Measurements from ENCODE around the gene BACE2. TPM values are rescaled to one million over a fixed set of nuclear protein-coding genes. Genes with fewer than 3 reads are reported as not detected.

The BACE2 gene
- total RNA-seq, 4 donors from 2014 or later, result 59.0 to 89.1 (median 68.1) TPM

DNA sequence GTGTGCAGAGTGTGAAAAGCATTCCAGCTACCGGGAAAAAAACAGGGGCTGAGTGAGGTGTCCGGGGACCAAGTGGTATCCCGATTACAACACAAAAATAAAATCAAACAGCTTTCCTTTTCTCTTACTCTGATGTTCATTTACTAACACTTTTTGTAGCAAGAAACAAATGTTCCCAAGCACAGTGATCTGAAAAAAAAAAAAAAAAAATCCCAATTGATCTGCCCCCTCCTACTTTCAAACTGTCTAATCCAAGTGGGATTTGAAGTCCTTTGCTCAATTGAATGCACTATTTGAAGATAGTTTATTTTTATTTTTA is 1.3 kb downstream of the BACE2 start:
- intact Hi-C loops (cut with DNase I), result no loop called here
- Histone ChIP-seq H3K36me3 (no peaks in the 10 kb centered on the region), H3K27ac (peak overlapping the region in 2 of 3 donors; percentile 93 to 96), H3K27me3 (no peaks in the 10 kb centered on the region), H3K4me1 (peaks cover 28 to 42% of the 10 kb centered on the region in 2 donors), H3K9me3 (no peaks in the 10 kb centered on the region), H3K4me3 (replicated peaks in 1 of 3) (peak overlapping the region in 2 of 3 donors; percentile 64 to 88)
- no peak for DNase-seq
- WGBS, 2 donors, result 4 to 7% methylated on average over 3 of the region's 3 CpGs
- TF ChIP-seq POLR2A (IDR thresholded peaks at IDR 0.05), result no peak
- TF ChIP-seq, protein P1, sequence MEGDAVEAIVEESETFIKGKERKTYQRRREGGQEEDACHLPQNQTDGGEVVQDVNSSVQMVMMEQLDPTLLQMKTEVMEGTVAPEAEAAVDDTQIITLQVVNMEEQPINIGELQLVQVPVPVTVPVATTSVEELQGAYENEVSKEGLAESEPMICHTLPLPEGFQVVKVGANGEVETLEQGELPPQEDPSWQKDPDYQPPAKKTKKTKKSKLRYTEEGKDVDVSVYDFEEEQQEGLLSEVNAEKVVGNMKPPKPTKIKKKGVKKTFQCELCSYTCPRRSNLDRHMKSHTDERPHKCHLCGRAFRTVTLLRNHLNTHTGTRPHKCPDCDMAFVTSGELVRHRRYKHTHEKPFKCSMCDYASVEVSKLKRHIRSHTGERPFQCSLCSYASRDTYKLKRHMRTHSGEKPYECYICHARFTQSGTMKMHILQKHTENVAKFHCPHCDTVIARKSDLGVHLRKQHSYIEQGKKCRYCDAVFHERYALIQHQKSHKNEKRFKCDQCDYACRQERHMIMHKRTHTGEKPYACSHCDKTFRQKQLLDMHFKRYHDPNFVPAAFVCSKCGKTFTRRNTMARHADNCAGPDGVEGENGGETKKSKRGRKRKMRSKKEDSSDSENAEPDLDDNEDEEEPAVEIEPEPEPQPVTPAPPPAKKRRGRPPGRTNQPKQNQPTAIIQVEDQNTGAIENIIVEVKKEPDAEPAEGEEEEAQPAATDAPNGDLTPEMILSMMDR (IDR thresholded peaks at IDR 0.05), result no peak

DNA sequence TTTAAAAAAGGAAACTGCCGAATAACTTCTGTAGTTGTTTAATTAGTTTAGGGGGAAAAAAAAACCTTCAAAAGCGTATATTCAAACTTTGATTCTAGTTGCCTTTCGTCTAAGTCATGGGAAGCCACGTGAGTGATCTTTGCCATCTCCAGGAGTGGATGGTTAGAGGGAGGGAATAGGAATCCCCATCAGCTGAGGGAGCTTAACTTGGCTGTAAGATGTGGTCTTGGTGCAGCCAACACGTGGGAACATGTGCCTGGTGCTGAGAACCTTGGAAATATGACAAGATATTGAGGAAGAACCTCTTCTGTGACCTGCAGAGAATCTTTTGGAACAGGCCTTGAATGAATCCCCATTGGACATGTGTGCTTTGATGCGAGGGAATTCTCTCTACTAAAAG is 1.7 kb downstream of the BACE2 start:
- H3K36me3 ChIP-seq, result no peaks in the 10 kb centered on the region
- H3K4me1 ChIP-seq, result peaks cover 29 to 42% of the 10 kb centered on the region in 2 donors
- 72 to 79% methylated on average over 6 of the region's 6 CpGs for WGBS, 2 donors
- H3K27ac ChIP-seq, result peak overlapping the region in 1 of 3 donors; percentile 93
- no peak for DNase-seq
- TF ChIP-seq POLR2A (IDR thresholded peaks at IDR 0.05), result no peak
- TF ChIP-seq, protein P1 (IDR thresholded peaks at IDR 0.05), result no peak
- H3K27me3 ChIP-seq, result no peaks in the 10 kb centered on the region
- intact Hi-C loops (cut with DNase I), result no loop called here
- H3K4me3 ChIP-seq (replicated peaks in 1 of 3), result no peak overlapping the region
- H3K9me3 ChIP-seq, result no peaks in the 10 kb centered on the region

DNA sequence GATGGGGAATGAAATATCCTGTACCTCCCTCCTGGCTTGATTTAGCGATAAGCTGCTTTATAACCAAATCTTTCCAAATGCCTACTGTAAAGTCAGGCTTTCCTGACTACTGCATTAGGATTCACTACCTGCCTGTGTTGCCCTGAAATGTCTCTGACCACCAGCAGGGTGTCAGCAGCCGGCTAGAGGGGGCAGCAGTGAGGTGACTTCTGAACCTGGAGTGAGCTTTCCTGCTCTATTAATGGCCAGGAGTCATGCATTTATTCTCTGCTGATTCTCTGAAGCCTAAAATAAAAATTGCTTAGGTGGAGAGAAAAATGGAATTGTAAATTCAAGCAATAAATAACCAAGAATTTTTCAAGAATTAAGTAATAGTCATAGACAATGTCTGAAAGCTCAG is 2.5 kb downstream of the BACE2 start:
- TF ChIP-seq, protein P1 (IDR thresholded peaks at IDR 0.05), result peak; percentile 24 to 68 (median 58)
- TF ChIP-seq POLR2A (IDR thresholded peaks at IDR 0.05), result no peak
- Histone ChIP-seq H3K27ac (peak overlapping the region in 2 of 3 donors; percentile 41 to 82), H3K9me3 (no peaks in the 10 kb centered on the region), H3K27me3 (no peaks in the 10 kb centered on the region), H3K4me3 (replicated peaks in 1 of 3) (no peak overlapping the region), H3K36me3 (no peaks in the 10 kb centered on the region), H3K4me1 (peaks cover 36 to 46% of the 10 kb centered on the region in 2 donors)
- 31 to 33% methylated on average over 2 of the region's 2 CpGs for WGBS, 2 donors
- peak; percentile 59 to 61 for DNase-seq
- intact Hi-C loops (cut with DNase I), result no loop called here

DNA sequence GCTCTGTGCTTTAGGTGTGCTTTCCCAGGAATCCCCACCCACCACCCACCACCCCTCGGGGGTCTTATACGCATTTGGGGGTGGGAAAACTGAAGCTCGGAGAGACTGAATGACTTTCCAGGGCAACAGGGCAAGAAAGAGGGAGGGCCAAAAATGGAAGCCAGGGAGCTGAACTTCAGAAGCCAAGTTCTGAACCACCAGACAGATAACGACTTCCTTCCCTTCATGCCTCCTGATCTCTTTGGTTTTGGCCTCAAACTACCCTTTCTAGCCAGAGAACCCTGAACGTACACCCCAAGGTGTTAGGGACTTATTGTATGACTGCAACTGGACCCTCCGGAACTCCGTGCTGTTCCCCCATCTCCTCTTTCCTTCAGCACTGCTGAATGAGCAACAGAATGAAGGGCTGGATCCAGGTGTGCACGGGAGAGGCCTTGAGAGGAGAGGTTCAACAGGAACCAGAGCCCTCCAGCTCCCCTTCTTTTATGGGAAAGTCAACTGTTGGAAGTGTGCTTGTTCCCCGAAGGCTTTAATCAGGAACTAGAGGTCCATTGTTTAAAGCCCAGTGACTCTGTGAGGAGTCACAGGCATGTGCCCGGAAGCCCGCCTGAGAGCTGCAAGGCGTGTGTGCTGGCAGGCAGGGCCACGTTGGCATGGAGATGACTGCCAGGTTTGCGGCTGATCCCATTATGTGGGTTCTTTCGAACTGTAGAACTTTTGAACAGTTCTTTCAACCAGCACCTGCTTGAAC is 3.1 kb downstream of the BACE2 start:
- Histone ChIP-seq H3K36me3 (no peaks in the 10 kb centered on the region), H3K9me3 (no peaks in the 10 kb centered on the region), H3K4me3 (replicated peaks in 1 of 3) (no peak overlapping the region), H3K27ac (peak overlapping the region; percentile 41 to 82 (median 61)), H3K27me3 (no peaks in the 10 kb centered on the region), H3K4me1 (peaks cover 40 to 50% of the 10 kb centered on the region in 2 donors)
- intact Hi-C loops (cut with DNase I), result no loop called here
- DNase-seq, result peak; percentile 80 to 84
- WGBS, 2 donors, result 49 to 51% methylated on average over 15 of the region's 15 CpGs
- TF ChIP-seq, protein P1 (IDR thresholded peaks at IDR 0.05), result peak in 1 of 6 experiments; percentile 5
- peak in 1 of 2 donors; percentile 45 for TF ChIP-seq POLR2A (IDR thresholded peaks at IDR 0.05)

DNA sequence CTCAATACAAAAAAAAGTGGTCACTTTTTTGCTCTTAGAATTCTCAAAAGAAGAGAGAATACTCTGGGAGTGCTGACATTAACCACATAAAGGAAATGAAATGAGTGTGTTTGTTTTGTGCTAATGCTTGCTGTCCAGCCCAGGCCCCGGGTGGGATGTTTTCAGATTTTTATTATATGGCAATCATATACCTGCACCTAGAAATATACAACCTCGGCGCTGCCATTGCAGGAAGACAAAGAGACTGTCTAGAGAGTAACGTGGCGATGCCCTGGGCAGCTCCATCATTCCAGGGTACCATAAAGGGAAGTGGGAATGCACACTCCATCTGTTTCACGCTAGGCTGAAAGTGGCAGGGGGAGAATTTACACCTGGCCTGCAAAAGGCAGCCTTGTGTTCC is 7.1 kb downstream of the BACE2 start:
- 85 to 89% methylated on average over 6 of the region's 6 CpGs for WGBS, 2 donors
- Histone ChIP-seq H3K36me3 (no peaks in the 10 kb centered on the region), H3K27me3 (no peaks in the 10 kb centered on the region), H3K4me3 (replicated peaks in 1 of 3) (no peak overlapping the region), H3K9me3 (no peaks in the 10 kb centered on the region), H3K4me1 (peaks cover 31 to 41% of the 10 kb centered on the region in 2 donors), H3K27ac (no peak overlapping the region)
- no peak for DNase-seq
- intact Hi-C loops (cut with DNase I), result no loop called here
- TF ChIP-seq, protein P1 (IDR thresholded peaks at IDR 0.05), result no peak
- no peak for TF ChIP-seq POLR2A (IDR thresholded peaks at IDR 0.05)

Measured in thyroid gland (tissue), 4 donors.